HK-2 (cell line): ENCODE data around the gene ATG16L2.

Experiments
- DNase-seq: peaks from one replicate; pipeline ENCODE4 v3.0.0-alpha.2; 2018; ENCODE audit not compliant: unreplicated experiment

Gene ATG16L2, protein sequence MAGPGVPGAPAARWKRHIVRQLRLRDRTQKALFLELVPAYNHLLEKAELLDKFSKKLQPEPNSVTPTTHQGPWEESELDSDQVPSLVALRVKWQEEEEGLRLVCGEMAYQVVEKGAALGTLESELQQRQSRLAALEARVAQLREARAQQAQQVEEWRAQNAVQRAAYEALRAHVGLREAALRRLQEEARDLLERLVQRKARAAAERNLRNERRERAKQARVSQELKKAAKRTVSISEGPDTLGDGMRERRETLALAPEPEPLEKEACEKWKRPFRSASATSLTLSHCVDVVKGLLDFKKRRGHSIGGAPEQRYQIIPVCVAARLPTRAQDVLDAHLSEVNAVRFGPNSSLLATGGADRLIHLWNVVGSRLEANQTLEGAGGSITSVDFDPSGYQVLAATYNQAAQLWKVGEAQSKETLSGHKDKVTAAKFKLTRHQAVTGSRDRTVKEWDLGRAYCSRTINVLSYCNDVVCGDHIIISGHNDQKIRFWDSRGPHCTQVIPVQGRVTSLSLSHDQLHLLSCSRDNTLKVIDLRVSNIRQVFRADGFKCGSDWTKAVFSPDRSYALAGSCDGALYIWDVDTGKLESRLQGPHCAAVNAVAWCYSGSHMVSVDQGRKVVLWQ

GRCh38 chr11:72814286-72815109, at the start of gene ATG16L2:
TSS of gene ATG16L2 (plus strand) at chr11:72814411. CDS start at chr11:72814446, 35 bp downstream.
- peak; percentile 80 for DNase-seq

- no peak for DNase-seq
Observed at GRCh38 chr11:72764503-72764902, 49.7 kb upstream of the ATG16L2 start.

DNA sequence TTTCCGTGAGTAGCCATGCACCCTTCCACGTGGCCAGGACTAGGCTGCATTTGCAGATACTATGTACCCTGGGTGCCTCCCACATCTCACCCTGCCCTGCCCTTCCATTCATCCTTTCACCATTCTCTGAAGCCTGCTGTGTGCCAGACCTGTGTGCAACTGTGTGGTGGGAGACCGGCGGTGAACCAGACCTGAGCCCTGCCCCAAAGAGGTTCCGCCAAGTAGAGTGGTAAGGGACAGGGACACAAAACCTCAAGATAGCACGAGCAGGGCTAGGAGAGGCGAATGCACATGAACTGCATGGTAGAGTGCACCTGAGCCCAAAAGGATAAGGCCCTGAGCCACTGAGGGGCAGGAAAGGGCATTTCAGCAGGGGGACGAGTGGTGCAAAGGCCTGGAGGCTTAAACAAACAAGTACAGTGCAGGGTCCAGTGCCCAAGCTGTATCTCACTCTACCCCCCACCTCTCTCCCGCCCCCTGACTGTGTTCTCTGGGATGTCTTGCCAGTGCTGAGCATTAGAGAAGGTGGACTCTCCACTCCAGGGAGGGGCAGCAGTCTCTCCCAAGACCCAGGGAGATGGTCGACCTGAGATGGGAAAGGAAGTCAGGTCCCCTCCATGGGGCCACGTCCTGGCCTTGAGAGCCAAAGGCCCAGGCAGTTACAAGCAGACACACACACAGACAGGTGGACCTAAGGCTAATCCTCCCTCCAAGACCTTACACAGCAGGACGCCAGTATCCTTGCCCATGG, 47.9 kb upstream of the ATG16L2 start:
- DNase-seq = no peak

- no peak for DNase-seq
Observed at GRCh38 chr11:72767203-72768062, 46.8 kb upstream of the ATG16L2 start.

DNA sequence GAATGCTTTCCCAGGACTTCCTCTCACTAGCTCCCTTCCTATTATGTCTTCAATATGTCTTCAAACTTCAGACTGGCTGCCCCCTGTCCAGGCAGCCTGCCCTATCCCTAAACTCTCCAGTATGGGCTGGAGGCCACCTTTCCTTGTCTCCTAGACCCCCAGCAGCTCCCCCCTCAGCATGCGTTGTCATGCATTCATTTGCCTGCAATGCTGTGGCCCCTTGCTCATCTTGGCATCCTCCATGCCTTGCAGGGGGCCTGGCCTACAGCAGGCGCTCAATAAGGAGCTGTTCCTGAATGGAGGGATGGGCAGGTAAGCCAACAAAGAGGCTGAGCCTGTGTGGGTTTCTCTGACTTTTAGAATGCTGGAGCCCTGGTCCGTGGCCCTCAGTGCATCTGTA, 45.6 kb upstream of the ATG16L2 start:
- no peak for DNase-seq

GRCh38 chr11:72769680-72770079, 44.5 kb upstream of the ATG16L2 start:
- no peak for DNase-seq

GRCh38 chr11:72770799-72771198, 43.4 kb upstream of the ATG16L2 start:
- DNase-seq = no peak

DNA sequence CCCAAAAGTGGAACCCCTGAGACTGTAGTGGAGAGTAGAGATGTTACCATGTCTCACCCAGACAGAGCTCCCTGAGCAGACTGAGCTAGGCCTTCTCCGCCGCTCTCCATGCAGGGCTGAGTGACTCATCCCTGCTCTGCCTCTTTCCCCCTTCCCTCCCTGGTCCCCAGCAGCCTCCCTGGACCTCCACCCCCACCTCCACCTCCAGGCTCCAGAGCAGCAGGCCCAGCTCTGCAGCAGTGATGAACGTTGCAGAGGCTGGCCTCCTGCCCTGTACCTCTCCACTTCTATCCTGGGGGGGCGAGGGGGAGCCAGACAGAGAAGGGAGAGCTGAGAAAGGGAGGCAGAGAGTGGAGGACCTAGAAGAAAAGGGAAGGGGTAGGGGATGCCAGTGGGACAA, 42.7 kb upstream of the ATG16L2 start:
- DNase-seq = peak; percentile 40

- no peak for DNase-seq
Observed at GRCh38 chr11:72772059-72772458, 42.2 kb upstream of the ATG16L2 start.

DNA sequence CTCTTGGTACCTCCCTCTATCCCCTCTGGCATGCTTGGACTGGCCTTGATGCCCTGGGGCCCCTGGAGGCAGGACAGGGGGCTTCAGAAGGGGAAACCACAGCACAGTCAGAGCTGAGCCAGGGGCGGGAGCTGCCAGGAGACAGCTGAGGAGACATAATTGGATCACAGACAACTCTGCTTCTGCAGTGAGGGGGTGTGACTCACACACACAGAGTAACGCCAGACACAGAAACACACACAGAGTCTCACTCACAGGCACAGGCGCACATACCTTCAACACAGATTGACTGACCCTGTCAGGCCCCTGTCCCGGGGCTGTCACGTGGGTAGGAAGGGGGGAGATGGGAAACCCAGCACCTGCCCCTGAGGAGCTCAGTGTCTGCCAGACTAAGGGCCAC, 40.9 kb upstream of the ATG16L2 start:
- peak; percentile 37 for DNase-seq

DNA sequence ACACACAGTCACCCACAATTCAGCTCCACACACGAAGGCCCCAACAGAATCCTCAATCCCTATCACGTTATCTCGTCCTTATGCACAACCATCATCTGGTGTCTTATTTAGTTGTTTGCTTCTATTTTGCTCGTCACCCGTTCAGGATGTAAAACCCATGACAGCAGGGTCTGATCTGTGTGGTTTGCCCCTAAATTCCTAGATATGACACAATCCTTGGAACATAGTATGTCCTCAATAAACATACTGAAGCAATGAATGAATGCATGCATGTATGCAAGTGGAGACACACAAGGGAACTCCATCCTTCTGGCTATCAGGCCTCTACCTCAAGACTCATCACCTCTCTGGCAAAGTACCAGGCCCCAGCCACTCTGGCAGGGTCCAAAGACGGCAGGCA, 40.5 kb upstream of the ATG16L2 start:
- no peak for DNase-seq

DNA sequence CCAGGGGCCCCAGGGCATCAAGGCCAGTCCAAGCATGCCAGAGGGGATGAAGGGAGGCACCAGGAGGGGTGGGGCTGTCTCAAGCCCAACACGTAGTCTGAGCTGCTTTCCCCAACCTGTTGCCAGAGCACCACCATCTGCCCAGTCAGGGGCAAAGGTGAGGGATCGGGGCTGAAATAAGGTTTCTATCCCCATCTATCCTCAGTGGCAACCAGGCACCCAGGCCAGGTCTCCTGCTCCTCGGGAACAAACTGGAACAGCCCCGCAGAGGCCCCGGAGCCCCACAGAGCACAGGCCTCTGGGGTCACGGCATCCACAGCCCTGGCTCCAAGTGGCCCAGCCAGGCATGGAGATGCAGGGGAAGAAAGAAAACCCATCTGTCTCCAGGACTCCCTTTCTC, 39.7 kb upstream of the ATG16L2 start:
- no peak for DNase-seq

- no peak for DNase-seq
Observed at GRCh38 chr11:72775288-72776110, 38.7 kb upstream of the ATG16L2 start.

DNA sequence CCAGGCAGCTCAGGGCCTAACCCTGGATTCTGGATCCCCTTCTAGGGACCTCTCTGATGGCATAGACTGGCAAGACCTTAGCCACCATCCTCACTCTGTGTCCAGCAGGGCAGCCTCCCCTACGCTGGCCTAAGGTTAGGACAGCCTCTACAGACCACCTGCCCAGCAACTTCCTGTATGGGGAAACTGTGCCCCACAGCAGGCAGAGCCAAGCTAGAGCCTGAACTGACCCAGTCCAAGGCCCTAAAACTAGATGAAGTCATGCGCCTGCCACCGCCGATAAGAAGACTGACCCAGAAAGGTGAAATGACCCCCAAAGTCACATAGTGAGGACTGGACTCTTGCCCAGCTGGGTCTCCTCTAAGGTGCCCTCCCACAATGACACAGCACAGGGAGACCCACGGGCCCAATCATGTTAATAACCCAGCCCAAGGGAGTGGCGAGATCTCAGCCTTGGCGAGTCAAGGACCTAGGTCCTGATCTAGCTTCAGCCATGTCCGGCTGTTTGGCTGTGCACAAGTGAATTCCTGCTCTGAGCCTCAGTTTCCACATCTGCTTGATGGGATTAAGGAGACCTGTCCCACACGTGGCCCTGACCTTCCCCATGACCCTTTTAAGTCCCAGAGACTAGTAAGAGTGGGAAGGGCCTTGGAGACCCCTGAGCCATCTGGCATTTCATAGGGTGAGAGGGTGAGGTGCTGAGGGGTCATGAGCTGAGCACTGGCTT, 37.9 kb upstream of the ATG16L2 start:
- DNase-seq = no peak

DNA sequence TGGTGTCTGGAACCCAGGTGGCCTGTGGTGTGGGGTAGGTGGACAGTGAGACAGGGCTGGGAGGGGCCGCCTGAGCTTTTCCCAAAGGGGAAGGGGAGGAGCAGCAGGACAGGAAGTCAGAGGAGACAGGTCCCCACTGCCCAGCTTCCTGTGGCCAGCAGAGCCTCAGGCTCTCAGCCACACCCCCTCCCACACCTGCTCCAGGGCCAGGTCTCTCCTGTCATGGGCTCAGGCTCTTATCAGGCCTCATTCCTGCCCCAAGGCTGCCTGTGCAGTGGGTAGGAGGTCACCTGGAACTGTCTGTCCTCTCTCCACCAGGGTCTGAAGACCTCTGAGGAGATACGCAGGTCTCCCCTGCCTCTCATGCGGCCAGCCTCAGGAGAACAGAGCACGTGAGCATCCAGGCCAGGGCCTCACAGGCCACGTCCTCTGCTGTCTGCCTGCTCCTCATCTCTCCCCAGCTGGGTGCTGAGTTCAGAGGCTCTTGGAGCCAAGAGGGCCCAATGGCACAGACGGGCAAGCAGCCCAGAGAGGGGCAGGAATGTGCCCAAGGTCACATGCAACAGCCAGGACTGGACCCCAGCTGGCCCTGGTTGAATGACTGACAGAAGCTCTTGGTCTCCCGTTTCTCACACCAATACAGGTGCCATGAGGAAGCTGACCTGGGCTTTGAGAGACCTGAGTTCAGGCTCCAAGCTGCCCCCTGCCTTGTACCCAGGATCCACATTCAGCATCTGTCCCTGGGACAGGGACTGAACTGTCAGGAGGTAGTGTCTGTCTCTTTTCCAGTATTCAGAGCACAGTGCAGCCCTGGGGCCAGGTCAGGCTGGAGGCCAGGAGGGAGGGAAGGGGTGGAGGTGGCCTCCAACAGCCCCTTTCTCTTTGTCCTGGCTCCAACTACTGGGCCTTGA, 37.1 kb upstream of the ATG16L2 start:
- no peak for DNase-seq

DNA sequence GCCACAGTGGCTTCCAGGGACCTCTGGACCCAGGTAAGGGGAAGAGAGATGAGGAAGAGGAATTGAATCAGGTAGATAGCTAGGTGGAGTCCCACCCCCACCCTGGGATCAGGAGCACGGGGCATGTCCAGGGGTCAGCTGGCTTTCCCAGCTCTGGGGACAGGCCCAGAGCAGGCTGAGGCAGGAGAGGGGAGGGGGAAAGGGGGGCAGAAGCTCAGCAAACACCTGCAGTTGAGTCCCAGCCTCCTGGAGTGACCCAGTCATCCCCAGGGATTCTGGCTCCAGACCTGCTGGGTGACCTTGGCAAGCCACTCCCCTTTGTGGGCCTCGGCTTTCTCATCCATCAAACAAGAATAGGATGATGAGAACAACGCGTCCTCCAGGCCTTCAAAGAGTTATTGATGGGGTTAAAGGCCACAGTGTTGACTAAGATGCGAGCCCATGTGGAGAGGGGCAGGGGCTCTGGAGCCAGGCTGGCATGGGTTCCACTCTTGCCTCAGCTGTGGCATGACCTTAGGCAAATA, 36.4 kb upstream of the ATG16L2 start:
- no peak for DNase-seq

GRCh38 chr11:72778535-72779494, 35.4 kb upstream of the ATG16L2 start:
- DNase-seq = no peak
